ENCODE results near the gene CDK8. TPM values are rescaled to one million over a fixed set of nuclear protein-coding genes. Genes with fewer than 3 reads are reported as not detected.

CDK8 gene
- total RNA-seq, result 9.7 TPM
- long read RNA-seq, transcript CDK8-201 (13 exons, 3,055 nt), result major isoform, 11 of 18 reads
- long read RNA-seq, partial matches to known transcripts, result 2 of 18 reads
- long read RNA-seq, other reads (novel, unspliced or antisense), result 5 of 18 reads

GRCh38 chr13:26253787-26254582 is at the start of gene CDK8:
Gene CDK8 (plus strand): TSS chr13:26254129. CDS start chr13:26254642, 513 bp downstream.
- ATAC-seq (ENCODE audit: poor library complexity) (peak; percentile 97), DNase-seq (peak; percentile 95)
- intact Hi-C loops (cut with DNase I), result no loop called here

- DNase-seq, result no peak
- intact Hi-C loops (cut with DNase I), result no loop called here
Measured at GRCh38 chr13:26208287-26208686, 45.6 kb upstream of the CDK8 start.

GRCh38 chr13:26213345-26213744 is 40.6 kb upstream of the CDK8 start:
- DNase-seq (no peak), ATAC-seq (ENCODE audit: poor library complexity) (no peak)
- intact Hi-C loops (cut with DNase I), result no loop called here

More at GRCh38 chr13:26208287-26208686, 45.6 kb upstream of the CDK8 start:
- ATAC-seq (ENCODE audit: poor library complexity), result no peak

DNA sequence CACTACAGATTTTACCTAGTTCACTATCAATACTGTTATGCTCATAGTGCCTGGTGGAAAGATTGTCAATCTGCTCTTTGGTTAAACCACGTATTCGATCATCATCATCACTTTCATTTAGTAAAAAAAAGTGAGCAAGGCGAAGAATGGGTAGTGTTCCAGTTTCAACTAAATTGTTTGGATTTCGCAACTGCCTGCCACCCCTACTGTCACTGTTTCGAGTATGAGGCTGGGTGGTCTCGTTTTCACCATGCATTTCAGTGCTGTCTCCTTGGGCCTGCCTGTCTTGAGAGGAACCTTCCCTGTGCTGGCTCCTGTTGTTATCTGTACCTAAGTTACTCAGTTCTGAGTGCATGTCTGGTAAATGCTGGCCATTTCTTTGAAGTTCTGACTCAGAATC is 39.9 kb upstream of the CDK8 start:
- intact Hi-C loops (cut with DNase I), result no loop called here
- ATAC-seq (ENCODE audit: poor library complexity) (no peak), DNase-seq (no peak)

DNA sequence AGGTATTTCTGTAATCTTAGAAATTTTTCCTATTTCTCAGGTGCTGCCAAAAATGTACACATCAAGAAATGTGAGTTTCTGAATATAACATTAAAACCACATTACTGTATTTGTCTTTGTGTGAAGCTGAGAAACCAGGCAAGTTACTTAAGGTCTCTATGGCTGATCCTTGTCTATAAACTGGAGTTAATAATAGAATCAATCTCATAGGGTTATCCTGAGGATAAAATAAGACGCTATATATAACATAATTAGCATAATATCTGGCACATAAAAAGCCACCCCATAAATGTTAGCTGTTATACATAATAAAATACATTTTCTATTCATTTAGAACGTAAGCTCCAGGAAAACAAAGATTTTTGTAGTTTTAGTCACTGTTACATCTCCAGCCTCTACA is 37.9 kb upstream of the CDK8 start:
- intact Hi-C loops (cut with DNase I), result no loop called here
- ATAC-seq (ENCODE audit: poor library complexity) (no peak), DNase-seq (no peak)

DNA sequence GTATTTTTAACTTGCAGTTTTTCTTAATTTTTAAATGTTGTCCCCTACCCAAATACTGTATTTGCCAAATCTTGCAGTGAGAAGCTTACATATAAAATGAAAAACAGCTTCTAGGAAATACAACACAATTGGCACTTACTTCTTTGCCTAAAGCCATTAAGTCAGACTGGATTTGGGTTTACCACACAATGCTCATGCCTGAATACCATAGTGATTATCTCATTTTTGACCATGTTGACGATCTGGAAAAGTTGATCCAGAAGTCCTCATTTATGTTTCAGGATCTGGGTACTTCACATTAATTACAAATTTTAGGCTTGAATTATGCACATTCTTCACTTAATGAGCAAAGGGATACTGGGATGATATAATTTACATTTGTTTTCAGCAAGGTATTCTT is 34.2 kb upstream of the CDK8 start:
- intact Hi-C loops (cut with DNase I), result no loop called here
- ATAC-seq (ENCODE audit: poor library complexity), result no peak
- DNase-seq, result no peak

- no peak for DNase-seq
- intact Hi-C loops (cut with DNase I), result no loop called here
Measured at GRCh38 chr13:26220575-26220974, 33.4 kb upstream of the CDK8 start.

GRCh38 chr13:26221399-26221720 is 32.6 kb upstream of the CDK8 start:
- intact Hi-C loops (cut with DNase I), result no loop called here
- no peak for DNase-seq
- ATAC-seq (ENCODE audit: poor library complexity), result peak; percentile 42

More at GRCh38 chr13:26220575-26220974, 33.4 kb upstream of the CDK8 start:
- no peak for ATAC-seq (ENCODE audit: poor library complexity)

DNA sequence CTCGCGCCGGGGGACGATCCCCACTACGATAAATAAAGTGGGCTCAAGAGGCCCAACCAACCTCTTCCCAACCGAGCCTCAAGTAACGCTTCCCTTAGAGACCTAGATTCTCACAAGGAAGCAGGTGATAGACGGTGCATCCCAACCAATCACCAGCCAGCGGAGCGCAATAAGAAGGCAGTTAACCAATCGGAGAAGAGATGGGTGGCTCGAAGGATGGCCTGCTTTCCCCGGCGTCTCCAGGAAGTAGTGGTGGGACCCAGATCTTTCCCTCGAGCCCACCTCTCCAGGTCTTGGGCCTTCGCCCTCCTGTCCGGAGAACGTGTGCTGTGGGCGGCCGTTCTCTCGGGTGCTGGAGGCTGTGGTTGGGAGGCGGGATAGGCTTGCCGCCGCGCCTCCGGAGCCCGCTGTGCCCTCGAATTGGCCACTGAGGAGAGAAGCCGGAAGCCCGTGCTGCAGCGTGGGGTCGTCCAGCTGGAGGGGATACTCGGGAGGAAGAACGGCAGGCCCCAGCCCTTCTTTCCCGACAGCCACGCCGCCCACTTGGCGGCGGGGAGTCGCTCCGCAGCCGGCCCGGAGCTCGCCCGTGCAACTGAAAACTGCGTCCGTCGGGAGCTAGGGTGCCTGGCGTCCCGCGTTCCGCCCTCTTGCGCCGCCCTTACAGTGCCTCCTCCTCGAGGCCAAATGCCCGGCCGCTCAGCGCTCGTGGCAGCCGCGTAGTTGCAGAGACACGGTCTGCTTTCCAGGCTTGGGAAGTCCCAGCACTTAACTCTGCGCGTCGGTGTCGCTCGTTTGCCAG is 32.0 kb upstream of the CDK8 start, which contains the start of gene RNF6:
RNF6 (minus strand) TSS at position 594 of the 799 bp plus-strand sequence. CDS start 2,665 bp downstream, outside the sequence.
- intact Hi-C loops (cut with DNase I), result no loop called here
- ATAC-seq (ENCODE audit: poor library complexity) (peak; percentile 100), DNase-seq (peak; percentile 96)

- DNase-seq, result no peak
- intact Hi-C loops (cut with DNase I), result no loop called here
- peak; percentile 79 for ATAC-seq (ENCODE audit: poor library complexity)
Measured at GRCh38 chr13:26222520-26223046, 31.3 kb upstream of the CDK8 start.

- DNase-seq, result no peak
- no peak for ATAC-seq (ENCODE audit: poor library complexity)
- intact Hi-C loops (cut with DNase I), result loop anchor here (5.0 kb wide), 1 partner anchor 36 kb away; no protein-coding TSS in a partner anchor
Measured at GRCh38 chr13:26225896-26226617, 27.9 kb upstream of the CDK8 start.

DNA sequence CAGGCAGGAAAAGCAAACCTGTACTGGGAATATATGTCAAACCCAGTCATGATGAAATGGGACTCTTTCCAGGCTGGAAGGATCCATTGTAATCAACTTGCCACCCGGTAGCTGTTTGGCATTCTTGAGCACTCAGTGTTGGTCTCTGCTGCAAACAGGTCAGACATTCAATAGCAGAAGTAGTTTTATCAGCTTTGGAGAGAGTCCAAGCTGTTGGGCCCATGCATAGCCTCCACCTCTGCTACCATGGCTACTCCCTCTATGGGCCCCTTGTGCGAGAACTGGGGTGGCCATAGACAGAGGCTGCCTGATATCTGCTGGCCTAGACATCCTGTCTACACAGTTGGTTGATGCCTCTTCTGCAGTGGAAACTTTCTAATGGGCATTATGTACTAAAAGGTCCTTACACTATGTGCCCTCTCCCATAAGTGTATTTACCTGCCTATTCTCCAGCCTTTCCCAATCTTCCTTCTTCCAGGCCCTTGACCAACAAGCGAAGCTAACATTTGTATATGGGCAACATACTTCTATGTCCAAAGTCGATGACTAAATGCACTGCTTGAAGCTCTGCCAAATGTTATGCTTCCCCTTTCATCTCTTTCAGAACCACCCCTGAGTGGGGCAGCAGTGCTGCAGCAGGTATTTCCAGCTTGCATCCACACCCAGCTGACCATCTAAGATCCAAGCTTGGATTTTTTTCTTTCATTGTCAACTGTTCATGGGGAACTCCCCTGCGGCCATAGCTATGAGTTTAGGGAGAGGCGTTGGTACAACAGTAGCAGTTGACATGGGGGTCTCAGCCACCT is 26.6 kb upstream of the CDK8 start:
- DNase-seq, result no peak
- no peak for ATAC-seq (ENCODE audit: poor library complexity)
- intact Hi-C loops (cut with DNase I), result loop anchor here (5.0 kb wide), 1 partner anchor 35 kb away; no protein-coding TSS in a partner anchor

GRCh38 chr13:26228096-26228495 is 25.8 kb upstream of the CDK8 start:
- peak; percentile 26 for ATAC-seq (ENCODE audit: poor library complexity)
- intact Hi-C loops (cut with DNase I), result loop anchor here (5.0 kb wide), 1 partner anchor 34 kb away; no protein-coding TSS in a partner anchor
- DNase-seq, result no peak

DNA sequence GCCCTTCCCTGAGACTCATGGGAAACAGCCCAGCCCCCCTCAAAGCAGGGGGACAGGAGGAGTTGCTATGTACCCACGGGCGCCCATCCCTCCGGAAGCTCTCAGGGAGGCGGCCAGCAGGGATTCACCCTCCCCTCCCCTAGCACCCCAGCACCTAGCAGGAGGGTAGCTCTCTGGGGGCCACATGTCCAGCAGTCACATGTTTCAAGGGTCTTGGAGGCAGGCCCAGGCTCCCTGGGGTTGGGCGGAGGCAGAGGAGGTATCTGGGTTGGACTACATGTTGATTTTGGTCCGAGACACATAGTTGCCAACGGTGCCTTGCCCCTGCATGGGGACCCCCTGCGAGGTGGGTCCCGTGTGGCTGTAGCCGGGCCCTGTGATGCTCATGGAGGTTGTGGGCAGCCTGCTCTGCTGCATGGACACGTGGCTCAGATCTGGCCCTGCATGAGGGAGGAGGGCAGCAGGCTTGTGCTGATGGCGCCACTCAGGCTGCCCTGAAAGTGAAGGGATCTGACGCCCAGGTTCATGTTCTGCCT is 24.8 kb upstream of the CDK8 start:
- DNase-seq (no peak), ATAC-seq (ENCODE audit: poor library complexity) (no peak)
- intact Hi-C loops (cut with DNase I), result loop anchor here (5.0 kb wide), 1 partner anchor 33 kb away; no protein-coding TSS in a partner anchor

GRCh38 chr13:26230703-26231102 is 23.2 kb upstream of the CDK8 start:
- ATAC-seq (ENCODE audit: poor library complexity) (peak; percentile 75), DNase-seq (no peak)
- intact Hi-C loops (cut with DNase I), result no loop called here

DNA sequence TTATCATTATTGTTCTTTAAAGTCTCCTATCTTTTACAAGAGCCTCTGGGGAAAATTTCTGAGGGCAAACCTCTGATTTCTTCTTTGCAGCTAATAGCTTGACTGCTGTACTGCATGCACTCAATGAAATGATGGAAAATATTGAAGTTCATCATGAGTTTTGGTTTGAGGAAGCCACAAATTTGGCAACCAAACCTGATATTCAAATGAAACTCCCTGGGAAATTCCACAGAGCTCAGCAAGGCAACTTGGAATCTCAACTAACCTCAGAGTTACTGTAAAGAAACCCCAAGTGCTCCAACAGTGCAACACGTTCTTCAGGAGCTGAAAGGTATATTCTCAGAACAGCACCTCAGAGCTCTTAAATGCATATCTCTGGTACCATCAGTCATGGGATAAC is 17.6 kb upstream of the CDK8 start:
- intact Hi-C loops (cut with DNase I), result no loop called here

GRCh38 chr13:26246154-26246553 is 7.8 kb upstream of the CDK8 start:
- intact Hi-C loops (cut with DNase I), result no loop called here
- no peak for ATAC-seq (ENCODE audit: poor library complexity)
- no peak for DNase-seq

More for the DNA sequence above, 17.6 kb upstream of the CDK8 start:
- DNase-seq (no peak), ATAC-seq (ENCODE audit: poor library complexity) (no peak)
